Measurements from ENCODE around the gene NHLRC3.

DNA sequence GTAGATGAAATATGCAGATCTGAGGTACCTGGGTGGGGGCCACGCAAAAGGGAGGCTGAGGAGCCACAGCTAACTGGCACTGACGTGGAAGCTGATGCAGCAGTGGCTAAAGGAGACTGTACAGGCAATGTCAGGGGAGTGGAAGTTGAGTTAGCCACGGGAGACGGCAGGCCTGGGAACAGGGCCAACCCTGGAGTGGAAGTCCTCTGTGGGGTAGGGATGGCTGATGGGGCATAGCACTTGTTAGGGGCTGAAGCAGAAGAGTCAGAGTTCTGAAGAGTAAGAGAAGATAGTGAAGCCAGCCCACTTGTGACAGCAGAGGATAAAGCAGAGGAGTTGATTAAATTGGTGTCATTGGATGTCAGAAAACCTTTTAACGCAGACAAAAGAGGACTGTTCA lies 24.8 kb upstream of the NHLRC3 start:
- TF ChIP-seq EZH2 (IDR thresholded peaks at IDR 0.05; ENCODE audit: low read length, unreplicated experiment): no peak
- TF ChIP-seq, protein P1, sequence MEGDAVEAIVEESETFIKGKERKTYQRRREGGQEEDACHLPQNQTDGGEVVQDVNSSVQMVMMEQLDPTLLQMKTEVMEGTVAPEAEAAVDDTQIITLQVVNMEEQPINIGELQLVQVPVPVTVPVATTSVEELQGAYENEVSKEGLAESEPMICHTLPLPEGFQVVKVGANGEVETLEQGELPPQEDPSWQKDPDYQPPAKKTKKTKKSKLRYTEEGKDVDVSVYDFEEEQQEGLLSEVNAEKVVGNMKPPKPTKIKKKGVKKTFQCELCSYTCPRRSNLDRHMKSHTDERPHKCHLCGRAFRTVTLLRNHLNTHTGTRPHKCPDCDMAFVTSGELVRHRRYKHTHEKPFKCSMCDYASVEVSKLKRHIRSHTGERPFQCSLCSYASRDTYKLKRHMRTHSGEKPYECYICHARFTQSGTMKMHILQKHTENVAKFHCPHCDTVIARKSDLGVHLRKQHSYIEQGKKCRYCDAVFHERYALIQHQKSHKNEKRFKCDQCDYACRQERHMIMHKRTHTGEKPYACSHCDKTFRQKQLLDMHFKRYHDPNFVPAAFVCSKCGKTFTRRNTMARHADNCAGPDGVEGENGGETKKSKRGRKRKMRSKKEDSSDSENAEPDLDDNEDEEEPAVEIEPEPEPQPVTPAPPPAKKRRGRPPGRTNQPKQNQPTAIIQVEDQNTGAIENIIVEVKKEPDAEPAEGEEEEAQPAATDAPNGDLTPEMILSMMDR (conservative IDR thresholded peaks at IDR 0.05; ENCODE audit: low read depth, low read length): no peak
